Right cardiac atrium (tissue), 5 donors: ENCODE data around the gene LIMD2. TPM values are rescaled to one million over a fixed set of nuclear protein-coding genes. Genes with fewer than 3 reads are reported as not detected.
A peak's percentile ranks its signal among the peaks of the same experiment; 100 is the strongest.
"Not testable (repeated sequence)": the region's sequence is repeated elsewhere in the genome, so short reads cannot be mapped to it uniquely, and the experiment has no call there.

Source experiments
- ATAC-seq, 2 donors: fragments of 200-7000 bp; cut with Tn5 transposase; one replicate each; pipeline versions ENCODE4 v1.8.0 to v1.9.1; 2020; ENCODE audit warnings: moderate library complexity in 2 of 2, mild to moderate bottlenecking in 1 of 2
- DNase-seq, 3 donors: peaks; one replicate each; pipeline ENCODE4 v3.0.0-alpha.2; 2020
- H3K27ac ChIP-seq: one replicate; pipeline ENCODE4 v1.5.1; 2013; ENCODE audit warnings: mild to moderate bottlenecking, low read length, control low read depth, moderate library complexity
- H3K27me3 ChIP-seq: one replicate; pipeline ENCODE4 v1.6.1; 2013; ENCODE audit not compliant: control insufficient read depth, insufficient read depth
- H3K4me1 ChIP-seq: one replicate; pipeline ENCODE4 v1.6.1; 2013; ENCODE audit warnings: low read length; ENCODE audit not compliant: control insufficient read depth, insufficient read depth
- H3K4me3 ChIP-seq: one replicate; pipeline ENCODE4 v1.5.1; 2013; ENCODE audit warnings: low read length, control low read depth
- H3K9me3 ChIP-seq: one replicate; pipeline ENCODE4 v1.6.1; 2013; ENCODE audit warnings: low read length; ENCODE audit not compliant: control insufficient read depth
- WGBS: extraction: QIAGEN DNeasy Blood & Tissue Kit; methylation state at CpG from one replicate; pipeline ENCODE4 v1.1.7; 2013; 5-methylcytosine and 5-hydroxymethylcytosine counted together
- intact Hi-C, 4 donors: fragments of 100-400 bp; cut with DNase I; formaldehyde crosslinking; loops; one replicate each; pipeline versions ENCODE4 v1.11.0 to v1.14.0; 2022 to 2023
- long read RNA-seq, 4 donors: library from polyadenylated mRNA; unstranded; transcript quantifications; one replicate each; pipeline ENCODE4 v2.0.0, GENCODE V29; 2020 to 2021
- polyA plus RNA-seq: library from polyadenylated mRNA; stranded (reverse); fragments of 200-250 nt; gene quantifications from one replicate; pipeline ENCODE4 v1.2.3, GENCODE V29; 2013
- total RNA-seq, 4 donors: library from RNA; stranded (reverse); fragmentation: NEBNext Ultra II Directional; extraction: Animal tissue kit (Norgen Biotek cat#: 25700); gene quantifications; one replicate each; pipeline ENCODE4 v1.2.1, GENCODE V29; 2021
- donor health status: healthy with polysubstance abuse.
- donor health status: DM: no; HTN: yes; CAD: no.
- donor health status: DM: no; HTN: no; CAD: no.
- donor health status: DM: no; HTN: yes; CAD: no; lungs with severe emphysema.
- donor health status: DM: yes; HTN: yes; CAD: no.

Gene LIMD2
- 10 to 100 TPM in 1 of 4 donors, 1 to 10 TPM in 3; 7.9 to 13.8 (median 8.2) TPM for total RNA-seq
- 8.7 TPM for polyA plus RNA-seq
- long read RNA-seq, donor 1, transcript LIMD2-201 (5 exons, 3,193 nt), result major isoform, 8 of 16 reads
- long read RNA-seq, donor 1, partial matches to known transcripts, result 3 of 16 reads
- long read RNA-seq, donor 1, other reads (novel, unspliced or antisense), result 1 of 16 reads
- long read RNA-seq, donor 2, partial matches to known transcripts, result 3 of 12 reads
- long read RNA-seq, donor 2, other reads (novel, unspliced or antisense), result 1 of 12 reads
- long read RNA-seq, donor 3, partial matches to known transcripts, result 2 of 7 reads
- long read RNA-seq, donor 3, other reads (novel, unspliced or antisense), result 2 of 7 reads
- long read RNA-seq, donor 4, transcript LIMD2-201 (5 exons, 3,193 nt), result major isoform, 5 of 9 reads
- long read RNA-seq, donor 4, partial matches to known transcripts, result 1 of 9 reads
- long read RNA-seq, donor 4, other reads (novel, unspliced or antisense), result 1 of 9 reads

DNA sequence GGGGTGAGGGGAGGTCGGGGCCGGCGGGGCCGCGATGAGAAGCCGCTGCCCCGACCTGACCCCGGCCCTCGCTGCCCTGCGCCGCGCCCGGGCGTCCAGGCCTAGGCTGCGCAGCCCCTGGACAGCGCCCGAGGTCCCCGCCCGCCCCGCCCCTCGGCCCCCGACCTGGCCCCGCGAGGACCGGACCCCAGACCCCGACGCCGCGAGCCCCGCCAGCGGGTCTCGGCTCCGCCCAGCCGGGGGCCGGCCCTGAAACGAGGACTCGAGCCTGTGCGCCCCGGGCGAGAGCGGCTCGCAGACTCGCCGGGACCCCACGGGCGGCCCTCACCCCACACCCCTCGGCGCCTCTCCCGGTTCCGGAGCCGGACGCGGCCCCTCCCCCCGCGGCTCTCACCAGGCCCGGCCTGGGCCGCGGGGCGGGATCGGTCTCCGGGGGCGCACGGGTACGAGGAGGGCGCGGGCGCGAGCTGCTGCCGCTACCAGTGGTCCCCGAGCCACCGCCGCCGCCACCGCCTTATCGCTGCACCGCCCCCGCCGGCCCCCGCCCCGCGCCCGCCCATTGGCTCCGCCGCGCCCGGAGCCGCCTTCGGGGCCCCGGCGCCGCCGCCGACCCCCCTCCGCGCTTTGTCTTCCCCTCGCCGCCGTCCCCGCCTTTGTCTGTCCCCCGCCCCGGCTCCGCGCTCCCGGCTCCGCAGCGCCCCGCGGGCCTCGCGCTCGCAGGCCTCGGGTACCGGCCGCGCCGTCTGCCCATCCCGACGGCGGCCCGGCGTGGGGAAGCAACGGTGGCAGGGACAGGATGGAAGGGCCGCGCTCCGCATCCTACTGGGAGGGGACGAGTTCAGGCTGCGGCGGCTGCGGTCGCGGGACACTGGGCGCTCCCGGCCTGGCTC is at the start of gene LIMD2:
TSS of gene LIMD2 (minus strand) at position 488 of the 890 bp plus-strand sequence. CDS start 827 bp downstream, outside the sequence.
- H3K27ac ChIP-seq, result peak within 1 kb of the TSS; percentile 77
- under 1% methylated on average over 133 of the region's 133 CpGs for whole genome bisulfite sequencing
- H3K4me3 ChIP-seq, result peak within 1 kb of the TSS; percentile 82
- ATAC-seq (peak; percentile 3 to 5), DNase-seq (peak; percentile 77 to 91 (median 89))
- H3K27me3 ChIP-seq, result no peaks in the 10 kb centered on the region
- intact Hi-C loops, result no loop called here
- no peaks in the 10 kb centered on the region for H3K9me3 ChIP-seq
- H3K4me1 ChIP-seq, result no peaks in the 10 kb centered on the region

DNA sequence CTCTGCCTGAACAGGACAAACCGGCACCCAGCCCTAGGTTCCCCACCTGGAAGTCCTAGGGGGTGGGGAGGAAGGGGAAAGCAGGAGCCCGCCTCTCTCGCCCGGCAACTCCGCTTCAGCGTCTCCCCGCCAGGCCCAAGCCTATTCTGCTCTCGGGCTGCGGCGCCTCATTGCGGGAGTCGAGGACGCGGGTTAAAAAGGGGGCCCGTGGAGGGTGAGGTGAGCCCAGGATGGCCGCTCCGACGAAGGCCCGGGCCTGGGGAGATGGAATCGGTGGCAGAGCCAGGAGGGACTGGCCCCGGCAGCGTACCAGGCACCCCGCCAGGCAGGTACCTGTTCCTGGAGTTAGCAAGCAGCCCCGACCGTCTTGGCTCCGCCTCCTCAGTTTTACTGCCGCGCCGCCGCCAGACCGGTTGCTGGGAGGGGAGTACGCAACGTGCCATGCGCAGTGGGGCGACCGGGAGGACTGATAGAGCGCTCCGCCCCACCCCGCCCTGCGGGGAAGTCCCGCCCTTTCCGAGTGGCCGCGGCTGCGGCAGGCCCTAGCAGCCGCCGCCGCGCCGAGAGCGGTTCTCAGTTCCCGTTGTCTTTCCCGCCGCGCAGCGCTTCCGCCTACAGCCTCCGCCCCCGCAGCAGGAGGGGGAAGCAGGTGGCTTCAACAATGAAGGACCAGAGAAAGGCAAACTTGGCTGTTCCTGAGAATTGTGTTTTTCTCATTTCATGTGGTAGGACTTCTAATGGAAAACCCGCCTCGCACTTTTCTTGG is 41.7 kb upstream of the LIMD2 start, which contains the start of gene STRADA:
TSS of gene STRADA (minus strand) at position 392 of the 766 bp plus-strand sequence. CDS start 13,430 bp downstream, outside the sequence.
- intact Hi-C loops, result no loop called here
- H3K4me1 ChIP-seq, result no peaks in the 10 kb centered on the region
- peak within 1 kb of the TSS; percentile 93 for H3K27ac ChIP-seq
- DNase-seq (peak; percentile 98 to 99 (median 99)), ATAC-seq (peak; percentile 99 to 100)
- H3K4me3 ChIP-seq, result peak within 1 kb of the TSS; percentile 68
- H3K9me3 ChIP-seq, result no peaks in the 10 kb centered on the region
- WGBS, result under 1% methylated on average over 61 of the region's 61 CpGs
- no peaks in the 10 kb centered on the region for H3K27me3 ChIP-seq

DNA sequence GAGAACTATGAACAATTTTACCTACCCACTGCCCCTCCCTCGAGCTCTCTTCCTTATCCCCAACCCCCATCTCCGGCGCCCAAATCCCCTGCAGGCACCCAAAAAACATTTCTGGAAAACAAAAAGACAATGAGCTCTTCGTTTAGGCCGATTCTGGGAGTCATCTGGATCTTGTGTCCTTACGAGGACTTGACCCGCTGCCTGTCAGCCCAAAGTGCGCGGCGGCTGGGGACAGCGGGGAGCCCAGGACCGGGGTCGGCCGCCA is 41.1 kb upstream of the LIMD2 start:
- H3K27ac ChIP-seq, result peak overlapping the region; percentile 93
- no peaks in the 10 kb centered on the region for H3K9me3 ChIP-seq
- intact Hi-C loops, result no loop called here
- H3K27me3 ChIP-seq, result no peaks in the 10 kb centered on the region
- DNase-seq, result no peak
- peak overlapping the region; percentile 62 for H3K4me3 ChIP-seq
- no peaks in the 10 kb centered on the region for H3K4me1 ChIP-seq
- ATAC-seq, result no peak
- WGBS, result under 1% methylated on average over 14 of the region's 14 CpGs

DNA sequence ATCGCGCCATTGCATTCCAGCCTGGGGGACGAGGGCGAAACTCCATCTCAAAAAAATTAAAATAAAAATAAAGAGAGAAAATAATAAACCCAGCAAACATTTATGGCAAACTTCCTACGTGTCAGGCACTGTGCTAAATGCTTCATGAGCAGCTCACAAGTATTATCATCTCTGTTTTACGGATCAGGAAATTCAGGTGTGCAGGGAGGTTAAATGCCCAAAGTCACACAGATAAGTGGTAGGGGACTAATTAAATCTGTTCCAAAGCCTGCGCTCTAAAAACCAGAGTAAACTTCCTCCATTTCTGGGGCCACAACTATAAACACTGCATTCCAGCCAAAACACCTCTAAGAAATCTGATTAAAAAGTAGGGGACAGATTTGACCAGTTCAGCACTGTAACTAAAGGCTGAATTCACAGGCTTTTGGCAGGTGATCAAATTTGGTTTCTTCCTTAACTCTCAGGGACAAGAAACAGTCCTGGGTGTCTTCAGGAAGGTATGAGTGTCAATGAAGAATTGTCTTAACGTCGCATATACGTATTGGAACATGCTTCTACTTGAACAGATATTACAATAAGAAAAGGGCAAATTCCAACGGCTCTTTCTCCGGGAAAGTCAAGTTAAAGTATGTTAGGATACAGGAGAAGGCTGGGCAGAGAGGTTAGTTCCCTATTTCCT is 40.7 kb upstream of the LIMD2 start:
- 39% methylated on average over 12 of the region's 12 CpGs for WGBS
- H3K4me1 ChIP-seq, result no peaks in the 10 kb centered on the region

DNA sequence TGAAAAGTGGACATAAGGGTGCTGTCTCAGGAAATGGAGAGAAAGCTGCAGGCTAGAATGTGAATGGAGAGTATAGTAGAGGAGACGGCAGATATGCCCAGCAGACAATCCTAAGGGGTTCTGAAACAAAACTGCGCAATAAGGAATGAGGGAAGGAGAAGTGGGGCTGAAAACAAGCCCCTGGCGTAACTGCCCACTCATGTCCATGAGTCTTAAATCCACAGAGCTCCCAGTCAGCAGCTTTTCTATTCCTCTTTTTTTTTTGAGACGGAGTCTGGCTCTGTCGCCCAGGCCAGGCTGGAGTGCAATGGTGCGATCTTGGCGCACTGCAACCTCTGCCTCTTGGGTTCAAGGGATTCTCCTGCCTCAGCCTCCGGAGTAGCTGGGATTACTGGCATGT is 35.8 kb upstream of the LIMD2 start:
- no peak overlapping the region for H3K4me3 ChIP-seq
- 95% methylated on average over 8 of the region's 8 CpGs for WGBS
- H3K27ac ChIP-seq, result no peak overlapping the region
- intact Hi-C loops, result no loop called here
- no peaks in the 10 kb centered on the region for H3K27me3 ChIP-seq
- no peaks in the 10 kb centered on the region for H3K9me3 ChIP-seq
- ATAC-seq, result no peak
- DNase-seq, result no peak
- no peaks in the 10 kb centered on the region for H3K4me1 ChIP-seq

More for the DNA sequence above, 40.7 kb upstream of the LIMD2 start:
- Histone ChIP-seq H3K27ac (peak overlapping the region; percentile 93), H3K9me3 (no peaks in the 10 kb centered on the region), H3K4me3 (peak overlapping the region; percentile 62), H3K27me3 (no peaks in the 10 kb centered on the region)
- intact Hi-C loops, result no loop called here
- DNase-seq (no peak), ATAC-seq (no peak)

DNA sequence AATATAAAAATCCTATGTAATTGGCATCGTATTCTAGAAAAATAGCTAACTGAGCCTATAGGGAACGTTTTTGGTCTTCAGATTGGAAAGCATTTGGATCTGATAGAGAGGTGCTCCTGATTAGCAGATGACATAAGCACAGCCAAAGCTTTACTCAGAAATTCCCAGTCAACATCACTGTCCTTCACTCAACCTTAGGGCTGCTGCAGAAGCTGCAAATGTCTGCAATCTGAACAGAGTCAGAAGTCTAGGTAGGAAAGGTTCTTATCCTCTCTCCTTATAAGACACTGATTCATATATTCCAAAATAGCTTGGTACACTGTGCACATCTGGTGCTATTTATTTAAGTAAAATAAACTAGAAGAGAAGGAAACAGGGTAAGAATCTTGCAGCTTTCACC is 22.5 kb upstream of the LIMD2 start:
- DNase-seq (no peak), ATAC-seq (peak; percentile 34 to 43)
- Histone ChIP-seq H3K4me1 (no peaks in the 10 kb centered on the region), H3K9me3 (no peaks in the 10 kb centered on the region), H3K4me3 (no peak overlapping the region), H3K27ac (no peak overlapping the region), H3K27me3 (no peaks in the 10 kb centered on the region)
- intact Hi-C loops, result no loop called here
- WGBS, result 45% methylated on average over 2 of the region's 2 CpGs

DNA sequence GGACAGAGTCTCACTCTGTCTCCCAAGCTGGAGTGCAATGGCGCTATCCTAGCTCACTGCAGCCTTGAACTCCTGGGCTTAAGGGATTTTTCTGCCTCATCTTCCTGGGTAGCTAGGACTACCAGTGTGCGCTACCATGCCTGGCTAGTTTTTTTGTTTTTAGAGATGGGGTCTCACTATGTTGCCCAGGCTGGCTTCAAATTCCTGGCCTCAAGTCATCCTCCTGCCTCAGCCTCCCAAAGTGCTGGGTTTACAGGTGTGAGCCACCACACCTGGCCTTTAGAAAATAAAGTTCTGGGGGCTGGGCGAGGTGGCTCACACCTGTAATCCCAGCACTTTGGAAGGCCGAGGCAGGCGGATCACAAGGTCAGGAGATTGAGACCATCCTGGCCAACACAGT is 20.3 kb upstream of the LIMD2 start:
- H3K4me1 ChIP-seq, H3K4me3 ChIP-seq, DNase-seq, H3K27ac ChIP-seq, H3K27me3 ChIP-seq, H3K9me3 ChIP-seq, intact Hi-C loops, ATAC-seq: not testable (repeated sequence)
- 97% methylated on average over 5 of the region's 5 CpGs for WGBS

DNA sequence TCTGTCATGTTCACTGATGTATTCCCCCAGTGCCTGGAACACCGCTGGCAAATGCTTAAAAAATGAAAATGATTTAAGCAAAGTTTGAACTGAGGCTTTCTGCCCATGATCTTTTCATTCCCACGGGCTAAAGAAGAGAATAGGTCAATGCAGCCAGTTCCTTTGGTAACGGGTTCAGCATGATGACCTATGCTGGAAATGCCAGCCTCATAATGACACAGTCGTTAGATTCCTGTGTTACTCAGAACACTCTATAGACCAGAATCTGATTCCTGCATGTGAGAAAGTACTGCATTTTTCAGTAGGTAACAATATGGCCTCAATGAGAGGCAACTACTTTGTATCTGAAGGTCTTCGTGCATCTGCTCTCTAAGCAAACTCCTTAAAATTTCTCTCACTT is 19.1 kb upstream of the LIMD2 start:
- 70% methylated on average over 5 of the region's 5 CpGs for WGBS
- Histone ChIP-seq H3K4me3 (no peak overlapping the region), H3K4me1 (peaks cover 2% of the 10 kb centered on the region), H3K9me3 (no peaks in the 10 kb centered on the region), H3K27me3 (no peaks in the 10 kb centered on the region), H3K27ac (no peak overlapping the region)
- intact Hi-C loops, result no loop called here
- ATAC-seq (no peak), DNase-seq (no peak)

DNA sequence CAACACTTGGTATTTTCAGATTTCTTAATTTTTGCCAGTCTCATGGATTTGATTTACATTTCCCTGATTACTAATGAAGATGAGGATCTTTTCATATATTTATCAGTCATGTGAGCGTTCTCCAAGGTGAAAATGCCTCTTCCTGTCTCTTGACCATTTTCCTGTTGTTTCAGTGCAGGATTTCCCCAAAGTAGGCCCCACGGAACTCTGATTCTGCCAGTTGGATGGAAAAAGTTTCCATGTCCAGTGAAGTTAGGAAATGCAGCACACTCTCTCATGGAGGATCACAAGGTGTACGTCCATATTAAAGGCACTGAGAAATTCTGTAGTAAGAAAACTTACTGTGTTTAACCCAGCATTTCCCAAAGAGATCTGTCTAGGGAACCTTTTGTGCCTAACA is 16.5 kb upstream of the LIMD2 start:
- 70% methylated on average over 3 of the region's 3 CpGs for WGBS
- no peak overlapping the region for H3K4me3 ChIP-seq
- DNase-seq (no peak), ATAC-seq (no peak)
- intact Hi-C loops, result no loop called here
- H3K4me1 ChIP-seq, result peaks cover 2% of the 10 kb centered on the region
- H3K27ac ChIP-seq, result no peak overlapping the region
- H3K27me3 ChIP-seq, result no peaks in the 10 kb centered on the region
- no peaks in the 10 kb centered on the region for H3K9me3 ChIP-seq

DNA sequence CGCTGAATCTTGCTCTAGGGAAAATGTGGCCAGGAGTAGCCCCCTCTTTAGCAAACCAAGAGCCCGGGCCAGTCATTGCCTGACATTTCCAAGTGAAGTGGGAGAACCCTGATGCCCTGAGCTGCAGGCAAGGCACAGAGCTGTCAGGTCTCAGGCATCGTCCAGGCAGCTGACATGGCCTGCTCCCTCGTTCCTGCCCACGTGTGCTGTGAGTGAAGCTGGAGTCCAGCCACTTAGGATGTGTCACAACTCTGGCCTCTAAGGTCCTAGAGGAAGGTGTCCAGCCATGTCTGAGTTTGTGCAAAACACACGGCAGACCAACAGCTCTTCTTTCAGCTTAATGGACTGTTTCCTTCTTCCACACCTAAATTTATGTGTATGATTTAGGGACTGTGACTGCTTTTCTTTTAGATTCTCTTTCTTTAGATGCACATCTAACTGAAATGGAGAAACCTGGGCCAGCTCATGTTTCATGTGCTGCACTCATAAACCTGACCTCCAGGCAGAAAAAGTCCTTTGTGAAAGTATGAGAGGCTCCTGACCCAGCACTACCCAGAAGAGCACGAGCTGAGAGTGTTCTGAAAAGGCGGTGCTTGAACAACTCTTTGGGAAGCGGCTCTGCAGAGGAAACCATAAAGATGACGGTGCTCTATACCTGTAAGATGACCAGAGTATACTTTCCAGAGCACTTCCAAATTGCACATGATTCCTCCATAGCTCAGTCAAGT is 14.8 kb upstream of the LIMD2 start:
- WGBS, result 63% methylated on average over 10 of the region's 10 CpGs
- peak; percentile 83 to 88 for ATAC-seq
- no peaks in the 10 kb centered on the region for H3K27me3 ChIP-seq
- no peak overlapping the region for H3K4me3 ChIP-seq
- H3K27ac ChIP-seq, result no peak overlapping the region
- DNase-seq, result peak in 1 of 3 donors; percentile 60
- H3K4me1 ChIP-seq, result peaks cover 2% of the 10 kb centered on the region
- intact Hi-C loops, result no loop called here
- H3K9me3 ChIP-seq, result no peaks in the 10 kb centered on the region
